ENCODE results near the gene DNAJC24.

- TF ChIP-seq ZNF274 (IDR thresholded peaks at IDR 0.05; ENCODE audit: low read depth, low read length) (no peak), YY1 (IDR thresholded peaks at IDR 0.05; ENCODE audit: insufficient read depth, insufficient read length) (no peak), SUZ12 (IDR thresholded peaks at IDR 0.05; ENCODE audit: extremely low read depth, insufficient read depth, insufficient read length) (no peak)
Measured at GRCh38 chr11:31433851-31434250, 64.2 kb downstream of the DNAJC24 start.

Data from NT2/D1 (cell line).